HG03135 (cell line): Measurements from ENCODE around the gene P3R3URF.
A peak's percentile ranks its signal among the peaks of the same experiment; 100 is the strongest.

ENCODE experiments used
- ATAC-seq: cut with Tn5 transposase; IDR thresholded peaks from one replicate; pipeline ENCODE4 v1.9.1; 2021; ENCODE audit warnings: mild to moderate bottlenecking, moderate library complexity; ENCODE audit not compliant: unreplicated experiment

The P3R3URF gene

DNA sequence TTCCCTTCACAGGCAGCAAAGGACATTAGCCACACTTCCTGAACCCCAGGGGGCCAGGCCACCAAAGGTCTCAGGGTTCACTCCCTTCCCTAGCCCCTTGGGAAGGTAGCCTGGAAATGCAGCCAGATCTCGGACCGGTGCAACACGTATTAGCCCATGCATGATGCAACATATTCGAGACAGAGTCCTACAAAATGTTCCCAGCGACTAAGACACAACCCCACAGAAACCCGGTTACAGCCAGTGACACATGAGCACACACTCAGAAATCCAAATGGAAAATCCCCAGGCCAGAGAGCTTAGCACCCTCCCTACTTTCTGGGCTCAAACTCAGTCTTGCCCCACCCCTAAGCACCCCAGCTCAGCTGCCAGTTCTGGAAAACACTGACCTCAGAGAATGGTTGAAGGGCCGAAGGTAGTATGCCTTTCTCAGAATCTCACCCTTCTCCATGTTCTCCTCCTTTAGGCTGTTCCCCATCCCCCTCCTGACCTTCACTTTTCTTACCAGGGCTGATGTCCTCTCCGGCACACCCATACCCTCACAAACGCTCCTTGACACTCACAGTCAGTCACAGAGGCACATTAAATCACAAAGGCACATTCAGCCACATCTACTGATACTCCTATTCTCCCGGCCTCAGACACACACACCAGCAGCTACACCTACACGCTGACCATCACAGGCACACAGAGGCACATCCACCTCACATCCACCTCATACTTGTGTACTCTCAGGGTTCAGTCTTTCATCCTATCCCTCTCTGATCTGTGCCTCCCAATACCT lies 1.6 kb downstream of the P3R3URF start, which contains the start of gene TSPAN1:
TSS of gene TSPAN1 (plus strand) at position 640 of the 784 bp plus-strand sequence. CDS start 6,021 bp downstream, outside the sequence.
- no peak for ATAC-seq

DNA sequence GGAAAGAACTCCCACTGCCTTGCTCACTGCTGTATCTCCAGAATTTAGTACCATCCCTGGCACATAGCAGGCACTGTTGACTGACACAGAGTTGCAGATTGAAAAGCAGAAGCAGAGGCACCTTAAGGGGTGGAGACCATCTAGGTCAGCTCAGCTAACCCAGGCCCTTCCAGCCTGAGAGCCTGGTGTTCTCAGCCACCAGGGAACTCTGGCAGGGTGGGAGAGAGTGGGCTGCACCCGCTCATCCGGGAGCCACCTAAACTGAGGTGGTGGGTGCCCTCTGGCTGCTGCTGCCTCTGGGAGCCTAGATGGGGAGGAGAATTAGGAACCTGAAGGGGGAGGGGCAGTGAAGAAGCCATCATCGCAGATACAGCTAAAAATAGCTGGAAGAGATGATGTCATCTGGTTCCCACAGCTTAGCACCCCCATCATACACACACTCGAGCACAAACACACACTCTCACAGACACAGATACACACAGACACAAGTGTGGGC lies 2.9 kb downstream of the P3R3URF start:
- no peak for ATAC-seq

DNA sequence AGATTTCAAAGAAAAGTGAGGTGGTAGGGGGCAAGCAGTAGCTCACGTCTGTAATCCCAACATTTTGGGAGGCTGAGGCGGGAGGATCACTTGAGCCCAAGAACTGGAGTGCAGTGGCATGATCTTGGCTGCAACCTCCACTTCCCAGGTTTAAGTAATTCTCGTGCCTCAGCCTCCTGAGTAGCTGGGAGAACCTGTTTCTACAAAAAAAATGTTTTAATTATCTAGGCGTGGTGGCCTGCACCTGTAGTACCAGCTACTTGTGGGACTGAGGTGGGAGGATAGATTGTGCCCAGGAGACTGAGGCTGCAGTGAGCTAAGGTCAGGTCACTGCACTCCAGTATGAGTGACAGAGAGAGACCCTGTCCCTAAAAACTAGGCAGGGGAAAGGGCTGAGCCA lies 4.0 kb downstream of the P3R3URF start:
- ATAC-seq: no peak

DNA sequence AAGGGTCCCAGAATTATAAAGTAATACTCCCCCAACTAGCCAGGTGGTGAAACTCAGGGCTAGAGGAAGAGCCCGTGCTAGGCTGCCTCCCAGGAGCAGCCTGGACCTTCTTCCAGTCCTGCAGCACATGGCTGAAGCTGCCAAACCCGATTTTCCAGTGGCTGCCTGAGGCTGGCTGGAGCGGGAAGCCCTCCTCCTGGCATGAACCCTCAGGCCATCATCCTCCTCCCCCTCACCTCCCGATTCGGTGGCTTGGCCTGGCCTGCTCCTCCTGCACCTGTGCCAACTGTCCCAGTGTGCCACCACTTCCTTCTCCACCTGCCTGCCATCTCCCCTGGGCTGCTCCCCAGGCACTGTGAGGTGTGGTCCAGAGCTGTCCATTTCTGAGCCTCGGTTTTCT lies 4.4 kb downstream of the P3R3URF start:
- no peak for ATAC-seq

DNA sequence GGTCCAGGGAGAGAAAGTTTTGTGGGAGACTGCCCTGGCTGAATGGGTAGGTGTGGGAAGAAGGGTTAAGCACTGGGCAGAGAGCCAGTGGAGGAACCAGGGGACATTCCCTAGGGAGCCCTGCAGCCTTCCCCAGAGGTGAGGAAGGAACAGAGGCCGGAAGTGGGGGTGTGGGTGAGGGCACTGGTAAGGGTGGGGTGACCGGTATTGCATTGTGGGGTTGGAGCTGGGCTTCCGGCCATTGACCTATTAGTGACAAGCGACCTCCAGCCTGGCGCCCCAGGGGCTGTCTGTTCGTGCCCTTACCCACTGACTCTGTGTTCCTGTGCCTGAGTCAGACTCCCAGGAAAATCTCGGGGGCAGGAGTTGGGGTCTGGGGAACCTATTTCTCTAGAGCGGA lies 4.9 kb downstream of the P3R3URF start:
- ATAC-seq: no peak

DNA sequence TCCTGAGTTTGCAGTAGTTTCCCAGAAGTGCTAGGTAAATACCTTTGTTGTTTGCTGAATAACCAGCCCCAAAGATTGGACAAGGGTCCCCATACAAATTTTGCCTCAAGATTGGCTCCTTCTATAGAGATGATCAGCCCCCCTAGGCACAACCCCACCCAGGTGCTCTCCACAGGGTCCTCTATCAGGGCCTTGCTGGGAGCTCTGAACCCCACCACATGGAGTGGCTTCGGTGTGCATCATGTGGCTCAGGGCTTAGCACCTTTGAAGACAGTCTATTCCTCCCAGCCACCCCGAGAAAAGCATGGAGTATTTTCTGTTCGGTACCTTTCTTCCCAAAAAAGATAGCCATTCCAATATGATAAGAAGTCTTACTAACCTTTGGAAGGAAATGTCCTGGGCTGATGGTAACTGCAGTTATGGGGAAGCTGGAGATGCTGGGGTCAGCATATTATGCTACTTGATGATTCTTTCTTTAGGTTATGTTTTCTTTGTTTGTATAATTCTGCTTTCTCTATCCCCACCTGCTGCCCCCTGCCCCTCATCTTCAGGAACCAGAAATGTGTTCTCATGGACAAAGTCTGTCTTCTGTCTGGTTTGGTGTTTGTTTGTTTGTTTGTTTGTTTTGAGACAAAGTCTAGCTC lies 6.4 kb downstream of the P3R3URF start:
- ATAC-seq: no peak

DNA sequence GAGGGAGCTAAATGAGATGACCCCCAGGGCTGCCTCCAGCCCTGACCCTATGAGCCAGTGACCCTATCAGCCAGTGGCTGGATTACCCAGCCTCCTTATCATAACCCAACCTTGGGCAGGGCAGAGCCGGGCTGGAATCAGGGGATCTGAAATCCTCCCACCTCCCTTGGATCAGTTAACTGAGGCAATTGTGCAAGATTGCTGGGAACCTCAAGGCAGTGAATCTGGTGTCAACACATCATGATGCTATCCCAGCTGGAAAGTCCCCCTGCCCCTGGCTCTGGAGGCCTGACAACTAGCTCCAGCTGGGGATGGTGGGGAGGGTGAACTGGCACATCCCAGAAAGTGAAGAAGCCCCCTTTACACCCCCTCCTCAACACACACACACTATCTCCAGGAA lies 7.8 kb downstream of the P3R3URF start:
- no peak for ATAC-seq

DNA sequence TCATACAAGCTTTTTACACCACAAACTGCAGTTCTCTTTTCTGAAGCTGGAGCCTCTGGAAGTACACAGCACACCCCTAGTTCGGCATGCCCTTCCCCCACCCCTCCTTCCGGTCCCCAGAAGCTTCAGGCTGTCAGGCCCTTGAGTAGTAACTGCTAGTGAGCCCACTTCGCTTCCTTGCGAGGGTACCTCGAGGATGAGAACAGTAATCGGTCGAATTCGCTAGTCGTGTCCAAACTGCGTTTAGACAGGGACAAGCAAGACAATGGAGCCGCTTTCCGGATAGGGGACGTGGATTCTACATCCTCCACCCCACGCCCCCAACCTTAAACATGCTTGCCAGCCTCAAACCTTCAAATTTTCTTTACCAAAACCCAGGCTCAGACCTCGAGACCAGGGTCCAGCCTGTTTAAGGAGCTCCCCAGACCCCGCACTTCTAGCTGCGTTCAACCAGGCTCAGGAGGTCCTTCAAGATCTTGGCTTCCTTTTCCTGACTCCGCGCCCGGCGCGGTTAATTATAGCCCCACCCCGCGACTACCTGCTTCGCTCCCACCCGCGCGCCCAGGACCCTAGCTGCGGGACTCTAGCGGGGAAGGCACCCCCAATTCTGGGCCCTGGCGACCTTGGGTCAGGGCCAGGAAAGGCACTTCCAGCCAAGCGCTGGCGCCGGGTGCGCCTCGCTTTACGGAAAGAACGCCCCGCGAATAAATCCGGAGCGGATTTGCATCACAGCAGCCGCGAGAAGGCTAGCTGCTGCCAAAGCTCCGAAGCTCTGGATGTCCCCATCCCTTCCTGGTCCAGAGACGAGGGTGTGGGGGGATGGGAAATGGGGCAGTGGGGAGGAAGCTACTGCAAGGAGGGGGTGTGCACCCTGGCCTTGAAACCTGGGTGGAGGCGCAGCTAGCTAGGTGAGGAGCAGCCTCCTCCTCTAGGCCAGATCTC lies 9.5 kb downstream of the P3R3URF start:
- ATAC-seq: no peak

DNA sequence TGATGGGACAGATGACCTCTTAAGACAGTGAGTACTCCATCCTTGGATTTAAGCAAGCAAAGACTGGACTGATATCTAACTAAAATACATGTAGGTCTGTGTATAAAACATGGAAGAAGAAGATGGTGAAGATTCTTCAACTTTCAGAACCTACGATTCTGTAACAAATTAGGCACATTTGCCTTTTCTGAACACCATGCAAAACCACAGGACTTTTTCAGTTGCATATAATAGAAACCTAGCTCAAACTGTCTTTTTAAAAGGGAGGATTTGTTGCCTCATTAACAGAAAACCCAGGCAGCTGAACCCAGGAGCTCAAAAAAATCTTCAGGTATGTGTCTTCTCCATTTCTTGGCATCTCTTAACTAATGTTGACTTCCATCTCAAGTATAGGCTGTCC lies 16.1 kb downstream of the P3R3URF start:
- no peak for ATAC-seq

DNA sequence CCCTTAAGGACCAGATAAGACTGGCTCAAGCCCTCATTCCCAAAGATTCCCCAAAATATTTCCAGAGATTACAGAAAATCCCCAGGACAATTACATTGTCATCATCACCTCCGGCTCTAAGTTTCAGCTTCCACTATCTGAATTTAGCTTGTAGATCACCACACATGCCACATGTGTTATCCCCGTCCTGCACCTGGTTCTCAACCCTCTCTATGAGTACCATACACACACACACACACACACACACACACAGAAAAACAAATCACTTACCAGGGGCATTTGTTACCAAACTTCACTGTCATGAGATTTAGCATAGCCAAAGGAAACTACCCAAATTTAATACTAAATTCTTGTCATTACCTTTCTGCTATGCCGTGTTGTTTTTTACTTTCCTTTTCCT lies 16.8 kb downstream of the P3R3URF start:
- no peak for ATAC-seq

DNA sequence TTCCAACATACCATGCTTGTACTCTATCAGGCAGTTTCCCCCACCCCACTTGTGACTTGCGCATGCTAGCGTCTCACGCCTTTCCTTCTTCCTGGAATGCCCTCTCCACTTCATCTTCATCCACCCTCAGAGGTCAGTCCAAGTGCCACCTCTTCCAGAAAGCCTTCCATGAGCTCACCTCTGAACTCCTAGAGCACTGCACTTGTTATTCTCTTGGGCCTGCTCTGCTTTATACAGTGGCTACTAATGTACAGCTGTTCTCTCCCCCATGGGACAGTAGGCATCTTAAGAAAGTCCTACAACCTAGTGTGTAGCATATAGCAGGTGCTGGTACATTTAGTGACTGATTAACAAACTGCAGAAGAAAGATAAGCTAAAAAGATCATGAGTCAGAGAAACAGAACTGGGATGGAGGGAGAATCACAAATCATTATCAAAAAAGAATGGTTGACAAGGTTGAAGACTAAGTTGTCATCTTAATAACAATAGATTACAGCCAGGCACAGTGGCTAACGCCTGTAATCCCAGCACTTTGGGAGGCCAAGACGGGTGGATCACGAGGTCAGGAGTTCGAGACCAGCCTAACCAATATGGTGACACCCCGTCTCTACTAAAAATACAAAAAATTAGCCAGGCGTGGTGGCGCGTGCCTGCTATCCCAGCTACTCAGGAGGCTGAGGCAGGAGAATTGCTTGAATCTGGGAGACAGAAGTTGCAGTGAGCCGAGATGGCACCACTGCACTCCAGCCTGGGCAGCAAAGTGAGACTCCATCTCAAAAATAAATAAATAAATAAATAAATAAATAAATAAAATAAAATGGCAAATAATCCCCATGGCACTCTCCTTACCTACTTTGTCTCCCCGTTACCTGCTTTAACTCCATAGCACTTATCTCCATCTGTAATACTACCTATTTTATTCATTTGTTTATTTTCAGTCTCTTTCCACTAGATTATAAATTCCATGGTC lies 17.7 kb downstream of the P3R3URF start:
- peak; percentile 70 for ATAC-seq

DNA sequence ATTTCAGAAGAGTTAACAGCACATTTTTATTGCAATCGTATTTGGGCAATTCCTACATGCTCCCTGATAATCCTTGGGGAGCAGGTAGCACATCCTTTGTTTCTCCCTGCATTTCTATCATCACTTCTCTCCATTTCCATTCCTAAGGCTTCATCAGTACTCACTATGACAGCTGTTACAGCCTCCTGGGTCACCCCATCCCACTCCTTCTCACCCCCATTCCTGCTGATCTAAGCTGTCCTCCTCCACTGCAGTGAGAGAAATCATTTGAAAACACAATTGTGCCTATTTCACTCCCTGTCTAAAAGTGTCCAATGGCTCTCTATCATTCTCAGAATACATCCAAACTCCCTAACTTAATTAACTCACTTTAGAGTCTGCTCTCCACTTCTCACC lies 18.4 kb downstream of the P3R3URF start:
- no peak for ATAC-seq

DNA sequence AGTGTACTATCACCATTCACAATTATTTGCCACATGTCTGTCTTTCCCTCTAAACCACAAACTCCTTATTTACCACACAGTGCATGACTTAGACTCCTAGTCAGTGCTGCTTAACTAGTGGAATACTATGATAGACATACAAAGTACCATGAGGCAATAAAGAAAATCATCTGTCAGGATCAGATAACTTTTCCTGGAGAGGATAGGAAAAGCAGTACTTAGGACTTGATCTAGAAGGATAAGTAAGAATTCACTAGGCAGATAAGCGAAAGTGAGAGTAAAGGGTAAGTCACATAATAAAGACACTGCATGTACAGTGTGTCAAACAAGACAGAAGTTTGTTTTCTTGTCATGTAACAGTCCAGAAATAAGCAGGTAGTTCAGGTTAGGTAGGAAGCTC lies 22.6 kb downstream of the P3R3URF start:
- no peak for ATAC-seq

DNA sequence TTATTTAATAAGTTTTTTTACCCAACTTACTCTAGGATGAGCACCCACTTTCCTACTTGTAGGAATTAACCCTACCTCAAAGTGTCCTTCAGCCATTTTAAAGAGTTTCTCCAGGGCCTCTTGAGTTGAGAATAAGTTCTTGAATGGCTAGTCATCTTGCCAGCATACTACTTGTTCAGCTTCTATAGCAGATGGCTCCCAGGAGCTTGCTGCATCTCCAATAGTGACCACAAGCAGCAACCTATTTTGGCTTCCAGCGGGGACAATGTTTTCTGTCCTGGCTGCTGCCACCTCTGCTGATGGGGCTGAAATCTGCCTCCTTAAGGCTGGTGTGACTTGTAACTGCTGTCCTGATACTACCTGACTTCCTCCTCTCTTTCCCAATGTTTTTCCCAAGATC lies 23.1 kb downstream of the P3R3URF start:
- no peak for ATAC-seq

DNA sequence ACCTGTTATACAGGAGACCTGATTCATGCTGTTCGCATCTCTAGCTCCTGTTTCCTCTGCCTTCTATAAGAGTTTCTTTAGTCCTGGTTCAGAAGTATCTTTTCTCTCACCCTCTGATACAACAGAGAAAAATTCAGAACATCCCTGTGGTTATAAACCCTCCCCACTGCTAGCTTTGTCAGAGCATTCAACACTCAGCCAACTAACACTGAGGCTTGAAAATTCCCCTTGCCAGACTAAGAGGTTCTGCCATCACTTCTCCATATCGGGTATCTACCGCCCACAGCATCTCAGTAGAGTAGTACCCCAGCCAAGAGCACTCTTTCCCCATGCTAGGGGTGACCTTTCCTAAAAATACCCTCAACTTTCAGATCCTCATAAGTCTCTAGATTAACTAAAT lies 24.3 kb downstream of the P3R3URF start:
- ATAC-seq: no peak

DNA sequence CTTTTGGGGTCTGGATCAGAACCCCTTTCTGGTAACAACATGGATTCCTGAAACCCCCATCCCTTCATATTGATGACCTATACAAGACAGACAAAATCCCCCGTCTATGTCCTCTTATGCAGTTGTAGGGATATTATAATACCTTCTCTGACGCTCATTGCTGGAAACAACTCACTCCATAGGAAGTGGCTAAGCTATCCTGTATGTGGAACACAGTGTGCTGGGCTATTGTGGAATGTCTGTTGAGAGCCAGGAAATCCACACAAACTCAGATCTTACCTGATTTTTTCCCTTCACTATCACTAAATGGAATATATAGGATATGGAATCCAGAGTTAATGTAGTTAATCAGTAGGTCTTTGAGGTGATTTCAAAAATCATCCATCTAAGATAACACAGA lies 26.2 kb downstream of the P3R3URF start:
- ATAC-seq: no peak

DNA sequence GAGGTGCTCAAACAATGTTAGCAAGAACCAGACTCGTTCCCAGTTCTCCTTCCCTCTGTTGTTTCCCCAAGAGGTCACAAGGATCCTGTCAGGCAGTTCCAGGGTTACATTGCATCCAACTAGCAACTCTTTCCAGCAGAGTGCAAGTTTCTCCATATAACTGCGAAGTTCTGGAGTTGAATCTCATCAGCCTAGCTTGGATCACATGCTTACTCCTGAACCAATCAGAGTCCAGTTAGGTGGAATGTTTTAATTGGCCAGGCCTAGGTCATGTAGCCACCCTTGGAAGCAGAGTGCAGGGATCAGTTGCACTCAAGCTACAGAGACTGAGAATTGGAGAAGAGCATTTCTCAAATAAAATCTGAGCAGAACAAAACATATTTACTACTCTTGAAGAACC lies 28.0 kb downstream of the P3R3URF start:
- no peak for ATAC-seq

DNA sequence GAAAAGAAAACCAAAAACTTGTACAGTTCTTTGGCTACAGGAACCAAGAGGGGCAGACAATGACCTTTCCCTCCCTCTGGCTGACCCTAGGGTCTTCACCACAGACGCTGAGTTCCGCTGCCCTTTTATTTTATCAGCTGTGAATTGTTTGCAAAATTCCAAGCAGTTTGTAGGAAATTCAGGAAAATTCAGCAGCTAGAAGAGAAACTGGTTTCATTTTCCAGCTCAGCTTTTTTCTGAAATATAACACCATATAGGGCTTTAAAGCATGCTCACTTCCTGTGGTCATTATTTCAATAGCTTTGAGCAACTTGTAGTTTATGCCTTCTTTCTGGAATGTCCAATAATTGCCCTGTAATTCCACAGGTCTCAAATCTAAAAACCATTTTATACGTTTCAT lies 38.4 kb downstream of the P3R3URF start:
- ATAC-seq: no peak

DNA sequence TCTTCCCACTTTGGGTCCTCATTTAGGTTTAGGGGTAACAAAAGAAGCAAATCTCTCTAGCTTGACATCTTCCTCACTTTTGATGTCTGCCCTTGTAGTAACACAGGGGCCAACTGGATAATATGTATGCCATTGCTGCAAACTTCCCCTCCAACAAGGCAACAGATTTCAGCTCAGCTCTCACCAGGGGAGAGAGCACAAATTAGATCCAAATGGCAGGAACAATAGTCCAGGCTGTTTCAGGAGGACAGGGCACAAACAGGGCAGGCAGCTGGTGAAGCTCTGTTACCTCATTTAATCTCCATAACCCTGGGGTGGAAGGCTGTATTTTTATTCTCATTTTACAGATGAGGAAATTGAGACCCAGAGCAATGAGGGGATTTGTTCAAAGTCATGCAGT lies 39.6 kb downstream of the P3R3URF start:
- ATAC-seq: no peak

DNA sequence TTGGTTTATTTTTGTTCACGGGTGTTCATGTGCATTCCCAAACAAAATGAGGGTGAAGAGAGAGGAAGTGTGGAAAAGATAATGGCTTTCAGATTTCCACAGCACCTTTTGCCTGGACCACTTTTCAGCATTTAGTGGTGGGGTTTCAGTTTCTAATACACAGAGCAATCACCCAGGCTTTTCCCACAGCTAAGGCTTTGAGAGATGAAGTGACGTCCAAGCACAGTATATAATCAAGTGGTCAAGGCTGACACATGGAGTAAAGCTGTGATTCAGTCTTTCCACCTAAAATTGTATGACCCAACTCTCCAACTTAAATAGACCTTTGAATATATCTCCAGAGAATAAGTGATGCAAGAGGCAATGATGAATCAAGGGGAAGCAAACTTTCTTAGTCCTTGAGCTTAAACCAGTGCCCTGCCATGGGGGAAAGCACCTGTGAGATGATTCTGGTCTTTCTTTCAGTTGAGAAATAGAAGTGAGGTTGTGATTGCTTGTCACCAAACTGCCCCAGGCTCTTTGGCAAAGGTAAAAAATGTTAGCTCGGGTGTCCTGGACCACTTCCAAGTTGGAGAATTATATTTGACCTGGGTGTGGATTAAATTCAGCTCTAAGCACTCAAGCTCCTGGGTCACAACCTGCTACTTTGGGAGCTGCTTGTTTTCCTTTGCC lies 41.5 kb downstream of the P3R3URF start:
- no peak for ATAC-seq
